ENCODE results near the gene SPTLC3. TPM values are rescaled to one million over a fixed set of nuclear protein-coding genes. Genes with fewer than 3 reads are reported as not detected.

The SPTLC3 gene
- total and polyA plus RNA-seq, 4 donors: 3.0 to 23.2 (median 11.9) TPM

- Histone ChIP-seq H3K27ac (ENCODE audit: low read depth in 1 of 2, low read length in 1 of 2) (no peak overlapping the region), H3K4me3 (no peak overlapping the region), H3K9me3 (ENCODE audit: control insufficient read depth in 4 of 4, insufficient read depth in 3 of 4, low read length in 3 of 4) (no peaks in the 10 kb centered on the region), H3K27me3 (ENCODE audit: control insufficient read depth in 3 of 3, insufficient read depth in 3 of 3, low read length in 2 of 3) (no peaks in the 10 kb centered on the region), H3K9ac (ENCODE audit: insufficient read depth in 1 of 2, low read length in 2 of 2) (no peak overlapping the region), H3K4me1 (ENCODE audit: control insufficient read depth in 5 of 5, insufficient read depth in 5 of 5, low read length in 5 of 5) (peaks cover 0 to 3% (median 0%) of the 10 kb centered on the region in 5 donors), H3K36me3 (ENCODE audit: control insufficient read depth in 4 of 4, insufficient read depth in 4 of 4, low read length in 4 of 4) (no peaks in the 10 kb centered on the region)
- WGBS, 2 donors: 37 to 40% methylated on average over 14 of the region's 14 CpGs
- ATAC-seq (ENCODE audit: insufficient read depth, low FRiP score) (no peak), DNase-seq (peak in 2 of 3 donors; percentile 56 to 65)
- peak; percentile 36 for TF ChIP-seq CTCF (IDR thresholded peaks at IDR 0.05; ENCODE audit: control extremely low read depth, extremely low read depth)
Observed at GRCh38 chr20:13105864-13106457, 97.2 kb downstream of the SPTLC3 start.

- Histone ChIP-seq H3K9ac (ENCODE audit: insufficient read depth in 1 of 2, low read length in 2 of 2) (no peak overlapping the region), H3K36me3 (ENCODE audit: control insufficient read depth in 4 of 4, insufficient read depth in 4 of 4, low read length in 4 of 4) (peaks cover 0 to 6% (median 0%) of the 10 kb centered on the region in 4 donors), H3K4me1 (ENCODE audit: control insufficient read depth in 5 of 5, insufficient read depth in 5 of 5, low read length in 5 of 5) (peaks cover 0 to 3% (median 0%) of the 10 kb centered on the region in 5 donors), H3K27me3 (ENCODE audit: control insufficient read depth in 3 of 3, insufficient read depth in 3 of 3, low read length in 2 of 3) (no peaks in the 10 kb centered on the region), H3K4me3 (no peak overlapping the region), H3K9me3 (ENCODE audit: control insufficient read depth in 4 of 4, insufficient read depth in 3 of 4, low read length in 3 of 4) (no peaks in the 10 kb centered on the region), H3K27ac (ENCODE audit: low read depth in 1 of 2, low read length in 1 of 2) (no peak overlapping the region)
- no peak for DNase-seq
- 71 to 74% methylated on average over 4 of the region's 4 CpGs for WGBS, 2 donors
- no peak for ATAC-seq (ENCODE audit: insufficient read depth, low FRiP score)
- no peak for TF ChIP-seq CTCF (IDR thresholded peaks at IDR 0.05; ENCODE audit: control extremely low read depth, extremely low read depth)
Observed at GRCh38 chr20:13109658-13110057, 100.9 kb downstream of the SPTLC3 start.

- TF ChIP-seq CTCF (IDR thresholded peaks at IDR 0.05; ENCODE audit: control extremely low read depth, extremely low read depth): no peak
- ATAC-seq (ENCODE audit: insufficient read depth, low FRiP score) (no peak), DNase-seq (no peak)
- Histone ChIP-seq H3K9ac (ENCODE audit: insufficient read depth in 1 of 2, low read length in 2 of 2) (no peak overlapping the region), H3K27me3 (ENCODE audit: control insufficient read depth in 3 of 3, insufficient read depth in 3 of 3, low read length in 2 of 3) (no peaks in the 10 kb centered on the region), H3K9me3 (ENCODE audit: control insufficient read depth in 4 of 4, insufficient read depth in 3 of 4, low read length in 3 of 4) (no peaks in the 10 kb centered on the region), H3K4me3 (no peak overlapping the region), H3K36me3 (ENCODE audit: control insufficient read depth in 4 of 4, insufficient read depth in 4 of 4, low read length in 4 of 4) (peaks cover 0 to 6% (median 0%) of the 10 kb centered on the region in 4 donors), H3K27ac (ENCODE audit: low read depth in 1 of 2, low read length in 1 of 2) (no peak overlapping the region), H3K4me1 (ENCODE audit: control insufficient read depth in 5 of 5, insufficient read depth in 5 of 5, low read length in 5 of 5) (peaks cover 0 to 3% (median 0%) of the 10 kb centered on the region in 5 donors)
- 92% methylated on average over 2 of the region's 2 CpGs for WGBS, 2 donors
Observed at GRCh38 chr20:13110796-13111195, 102.0 kb downstream of the SPTLC3 start.
